ENCODE results near the gene PILRB. TPM values are rescaled to one million over a fixed set of nuclear protein-coding genes. Genes with fewer than 3 reads are reported as not detected.

Gene PILRB
- total and polyA plus RNA-seq, 9 of the 15 experiments (the other 6 are each of a cell fraction or from before 2014, with no cell fraction given) = 6.2 to 94.6 (median 37.0) TPM

- intact Hi-C loops (cut with micrococcal nuclease) (no loop called here), in situ Hi-C loops (cut with MboI) (no loop called here)
- H3K79me2 ChIP-seq (ENCODE audit: control insufficient read depth, insufficient read depth, low read length) = no peaks in the 10 kb centered on the region
- H3K36me3 ChIP-seq (ENCODE audit: control insufficient read depth, insufficient read depth, low read length) = no peaks in the 10 kb centered on the region
- no peak overlapping the region for H2AFZ ChIP-seq (ENCODE audit: low read depth, low read length)
- no peak overlapping the region for H3K4me3 ChIP-seq
- H3K27me3 ChIP-seq (ENCODE audit: control insufficient read depth in 2 of 2, insufficient read depth in 2 of 2, low read length in 2 of 2) = peaks cover 18 to 23% of the 10 kb centered on the region in 2 experiments; a peak in 4 of 5 replicates
- 7% methylated on average over 3 of the region's 3 CpGs for WGBS (ENCODE audit: insufficient coverage, low coverage, missing lambda C conversion rate)
- ChIA-PET POLR2A (interaction anchor here (0.7 to 2.2 kb wide), 3 partner anchors 9 to 15 kb away, joined by 3 to 9 read pairs (median 5); no protein-coding TSS in a partner anchor), CTCF (ENCODE audit: low intra/inter-chr PET ratio) (interaction anchor here (0.6 to 0.7 kb wide), 2 partner anchors 13 to 78 kb away, joined by 3 read pairs; no protein-coding TSS in a partner anchor)
- H3K4me2 ChIP-seq (ENCODE audit: insufficient read depth, low read length) = no peak overlapping the region
- BruUV-seq (replicated peaks) = no TSS peak
- peaks cover 0 to 4% of the 10 kb centered on the region in 2 experiments; a peak in 1 of 5 replicates for H3K4me1 ChIP-seq (replicated peaks in 1 of 2; ENCODE audit: control insufficient read depth in 2 of 2, insufficient read depth in 2 of 2, low read length in 2 of 2)
- H4K20me1 ChIP-seq (replicated peaks; ENCODE audit: control insufficient read depth, insufficient read depth, low read length) = no peaks in the 10 kb centered on the region
- no peaks in the 10 kb centered on the region for H3K9me1 ChIP-seq (ENCODE audit: control insufficient read depth, insufficient read depth, low read length)
- no peak overlapping the region for H3K27ac ChIP-seq (ENCODE audit: extremely low read depth, low read depth, low read length)
- H3K9ac ChIP-seq (ENCODE audit: insufficient read depth in 1 of 2, low read depth in 2 of 2, low read length in 2 of 2) = no peak overlapping the region; a peak in 1 of 4 replicates
- peak; percentile 22; the same call in 1 of the 3 replicates for ATAC-seq
- no peak for FAIRE-seq
- no peaks in the 10 kb centered on the region for H3K9me3 ChIP-seq (replicated peaks; ENCODE audit: control insufficient read depth, insufficient read depth, low read depth, low read length)
- DNase-seq (ENCODE audit: extremely low read depth in 1 of 4, low spot score in 3 of 4) = no peak
- no peak for TF ChIP-seq ZNF668 (CRISPR knock-in tag; IDR thresholded peaks at IDR 0.05)
- no peak for TF ChIP-seq CBX1 (IDR thresholded peaks at IDR 0.05; ENCODE audit: low read depth)
- TF ChIP-seq TAF15 (IDR thresholded peaks at IDR 0.05; ENCODE audit: low read depth, low read length) = no peak
- no peak for TF ChIP-seq ZNF655 (CRISPR knock-in tag; IDR thresholded peaks at IDR 0.05)
- TF ChIP-seq RFX5 (IDR thresholded peaks at IDR 0.05; ENCODE audit: low read depth, low read length) = no peak
- no peak for TF ChIP-seq ZFPM2 (CRISPR knock-in tag; IDR thresholded peaks at IDR 0.05)
- no peak for TF ChIP-seq XRCC5 (IDR thresholded peaks at IDR 0.05; ENCODE audit: low read depth, low read length)
- TF ChIP-seq ZNF197 (CRISPR knock-in tag; IDR thresholded peaks at IDR 0.05; ENCODE audit: low read depth) = no peak
- no peak for TF ChIP-seq ZBTB11 (CRISPR knock-in tag; IDR thresholded peaks at IDR 0.05)
- TF ChIP-seq TSHZ1 (CRISPR knock-in tag; IDR thresholded peaks at IDR 0.05) = no peak
- no peak for TF ChIP-seq NEUROD1 (IDR thresholded peaks at IDR 0.05; ENCODE audit: borderline replicate concordance, low read depth, low read length, partially characterized antibody)
- no peak for TF ChIP-seq MCM2 (IDR thresholded peaks at IDR 0.05; ENCODE audit: low read depth)
- TF ChIP-seq BRCA1 (IDR thresholded peaks at IDR 0.05) = no peak
- TF ChIP-seq BRCA1 (CRISPR knock-in tag; IDR thresholded peaks at IDR 0.05) = no peak
Measured at GRCh38 chr7:100390286-100391009, 32.5 kb downstream of the PILRB start.
